Endothelial cell (in vitro differentiated cells): ENCODE results near the gene NELL1. TPM values are rescaled to one million over a fixed set of nuclear protein-coding genes. Genes with fewer than 3 reads are reported as not detected.

Experiments
- DNase-seq: peaks from one replicate; pipeline ENCODE4 v3.0.0; 2021; ENCODE audit warnings: low spot score
- H3K27ac Mint-ChIP-seq: one replicate; pipeline ENCODE4 v1.8.0; 2021; ENCODE audit warnings: mixed read lengths, inconsistent platforms; ENCODE audit not compliant: unreplicated experiment
- H3K27me3 Mint-ChIP-seq: one replicate; pipeline ENCODE4 v1.8.0; 2021; ENCODE audit warnings: mild to moderate bottlenecking, moderate library complexity, mixed read lengths, inconsistent platforms; ENCODE audit not compliant: unreplicated experiment
- H3K36me3 Mint-ChIP-seq: one replicate; pipeline ENCODE4 v1.8.0; 2021; ENCODE audit warnings: mild to moderate bottlenecking, low read depth, mixed read lengths, inconsistent platforms; ENCODE audit not compliant: unreplicated experiment
- H3K4me1 Mint-ChIP-seq: one replicate; pipeline ENCODE4 v1.8.0; 2021; ENCODE audit warnings: mild to moderate bottlenecking, mixed read lengths, inconsistent platforms; ENCODE audit not compliant: unreplicated experiment
- H3K4me3 Mint-ChIP-seq: one replicate; pipeline ENCODE4 v1.8.0; 2021; ENCODE audit warnings: mild to moderate bottlenecking, mixed read lengths, inconsistent platforms; ENCODE audit not compliant: unreplicated experiment
- H3K9me3 Mint-ChIP-seq: one replicate; pipeline ENCODE4 v1.8.0; 2021; ENCODE audit warnings: mixed read lengths, inconsistent platforms; ENCODE audit not compliant: unreplicated experiment
- total RNA-seq: library from RNA; stranded (reverse); fragmentation: NEBNext Ultra II Directional; extraction: Animal tissue kit (Norgen Biotek cat#: 25700); gene quantifications from one replicate; pipeline ENCODE4 v1.2.1, GENCODE V29; 2021; ENCODE audit not compliant: unreplicated experiment
- TF ChIP-seq, protein P1 (sequence below): fragments of 200-600 bp; sonication (generic); IDR thresholded peaks from one replicate; pipeline ENCODE4 v1.5.0; 2021; ENCODE audit warnings: antibody characterized with exemption; ENCODE audit not compliant: unreplicated experiment

Gene NELL1
- total RNA-seq, 1 donor from 2014 or later, result 0.26 TPM

DNA sequence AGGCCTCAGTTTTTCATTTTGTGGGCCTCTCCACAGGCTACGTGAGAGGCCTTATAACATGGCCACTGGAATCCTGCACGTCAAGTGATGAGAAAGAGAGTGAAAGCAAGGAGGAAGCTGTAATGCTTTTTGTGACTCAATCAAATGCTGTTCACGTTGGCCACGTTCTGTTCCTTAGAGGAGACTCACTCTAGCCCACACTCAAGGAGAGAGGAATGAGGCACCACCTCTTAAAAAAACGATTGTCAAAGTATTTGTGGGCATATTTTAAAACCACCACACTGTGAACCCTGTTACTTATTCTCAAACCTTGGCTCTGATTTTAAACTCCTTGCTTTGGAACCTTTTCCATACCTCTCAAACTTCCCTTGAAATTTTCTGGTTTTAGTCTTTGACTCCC is 705.0 kb downstream of the NELL1 start:
- no peak for DNase-seq
- no peaks in the 10 kb centered on the region for H3K36me3 Mint-ChIP-seq
- H3K27ac Mint-ChIP-seq, result no peak overlapping the region

DNA sequence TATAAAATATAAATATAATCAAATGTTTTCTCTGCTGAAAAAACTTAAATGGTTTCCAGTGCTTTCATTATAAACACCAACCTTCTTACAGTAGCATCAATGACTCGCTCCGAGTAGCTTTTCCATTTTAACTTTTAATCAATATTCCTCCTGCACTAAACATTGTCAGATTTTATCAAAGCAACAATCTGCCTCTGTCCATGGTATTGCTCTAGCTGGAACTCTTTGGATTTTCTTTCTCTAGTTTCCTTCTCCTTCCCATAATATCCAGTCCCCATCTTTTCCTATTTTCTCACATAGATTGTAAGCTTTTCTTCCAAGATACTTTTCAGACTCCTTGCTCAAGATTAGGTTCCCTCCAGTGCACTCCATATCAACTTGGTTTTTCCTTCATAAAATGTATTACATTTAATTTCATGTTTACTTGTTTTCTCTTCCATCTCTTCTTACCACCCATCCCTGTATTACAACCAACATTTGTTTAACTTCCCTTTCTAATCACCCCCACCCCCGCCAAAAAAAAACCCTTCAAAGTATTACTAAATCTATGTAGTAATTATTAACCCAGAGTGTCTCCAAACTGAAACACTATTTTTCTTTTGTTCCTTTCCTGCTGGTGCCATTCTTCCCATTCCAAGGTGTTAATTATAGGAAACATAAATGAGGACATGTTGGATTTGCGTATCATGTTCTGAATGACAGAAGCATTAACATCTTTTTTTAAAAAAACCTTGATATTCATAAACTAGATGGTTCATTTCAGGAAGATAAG is 716.5 kb downstream of the NELL1 start:
- TF ChIP-seq, protein P1, sequence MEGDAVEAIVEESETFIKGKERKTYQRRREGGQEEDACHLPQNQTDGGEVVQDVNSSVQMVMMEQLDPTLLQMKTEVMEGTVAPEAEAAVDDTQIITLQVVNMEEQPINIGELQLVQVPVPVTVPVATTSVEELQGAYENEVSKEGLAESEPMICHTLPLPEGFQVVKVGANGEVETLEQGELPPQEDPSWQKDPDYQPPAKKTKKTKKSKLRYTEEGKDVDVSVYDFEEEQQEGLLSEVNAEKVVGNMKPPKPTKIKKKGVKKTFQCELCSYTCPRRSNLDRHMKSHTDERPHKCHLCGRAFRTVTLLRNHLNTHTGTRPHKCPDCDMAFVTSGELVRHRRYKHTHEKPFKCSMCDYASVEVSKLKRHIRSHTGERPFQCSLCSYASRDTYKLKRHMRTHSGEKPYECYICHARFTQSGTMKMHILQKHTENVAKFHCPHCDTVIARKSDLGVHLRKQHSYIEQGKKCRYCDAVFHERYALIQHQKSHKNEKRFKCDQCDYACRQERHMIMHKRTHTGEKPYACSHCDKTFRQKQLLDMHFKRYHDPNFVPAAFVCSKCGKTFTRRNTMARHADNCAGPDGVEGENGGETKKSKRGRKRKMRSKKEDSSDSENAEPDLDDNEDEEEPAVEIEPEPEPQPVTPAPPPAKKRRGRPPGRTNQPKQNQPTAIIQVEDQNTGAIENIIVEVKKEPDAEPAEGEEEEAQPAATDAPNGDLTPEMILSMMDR, result no peak
- H3K4me3 Mint-ChIP-seq, result no peak overlapping the region
- no peak for DNase-seq
- no peaks in the 10 kb centered on the region for H3K9me3 Mint-ChIP-seq
- H3K36me3 Mint-ChIP-seq, result no peaks in the 10 kb centered on the region
- H3K27me3 Mint-ChIP-seq, result no peaks in the 10 kb centered on the region
- no peaks in the 10 kb centered on the region for H3K4me1 Mint-ChIP-seq
- no peak overlapping the region for H3K27ac Mint-ChIP-seq

More for the DNA sequence above, 705.0 kb downstream of the NELL1 start:
- TF ChIP-seq, protein P1, result no peak
- no peaks in the 10 kb centered on the region for H3K9me3 Mint-ChIP-seq
- peaks cover 2% of the 10 kb centered on the region for H3K27me3 Mint-ChIP-seq
- no peaks in the 10 kb centered on the region for H3K4me1 Mint-ChIP-seq
- no peak overlapping the region for H3K4me3 Mint-ChIP-seq

DNA sequence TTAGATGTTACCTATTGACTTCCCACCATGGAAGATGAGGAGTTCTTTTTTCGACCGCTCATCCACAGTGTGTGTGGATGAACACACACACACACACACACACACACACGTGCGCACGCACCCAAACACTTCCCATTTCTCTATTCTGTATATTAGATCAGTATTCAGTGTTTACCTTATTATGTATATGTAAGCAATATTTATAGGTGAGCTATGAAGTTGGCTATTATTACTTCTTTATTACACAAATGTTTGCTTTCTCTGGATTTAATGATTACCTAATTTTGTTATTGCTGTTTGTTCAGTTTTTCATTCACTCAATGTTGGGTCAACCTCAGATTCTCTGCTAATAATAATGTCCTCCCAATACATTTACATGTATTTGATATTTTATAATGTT is 721.0 kb downstream of the NELL1 start:
- no peaks in the 10 kb centered on the region for H3K27me3 Mint-ChIP-seq
- no peaks in the 10 kb centered on the region for H3K4me1 Mint-ChIP-seq
- TF ChIP-seq, protein P1, result no peak
- no peak overlapping the region for H3K4me3 Mint-ChIP-seq
- no peak for DNase-seq
- no peaks in the 10 kb centered on the region for H3K36me3 Mint-ChIP-seq
- no peak overlapping the region for H3K27ac Mint-ChIP-seq
- H3K9me3 Mint-ChIP-seq, result no peaks in the 10 kb centered on the region

DNA sequence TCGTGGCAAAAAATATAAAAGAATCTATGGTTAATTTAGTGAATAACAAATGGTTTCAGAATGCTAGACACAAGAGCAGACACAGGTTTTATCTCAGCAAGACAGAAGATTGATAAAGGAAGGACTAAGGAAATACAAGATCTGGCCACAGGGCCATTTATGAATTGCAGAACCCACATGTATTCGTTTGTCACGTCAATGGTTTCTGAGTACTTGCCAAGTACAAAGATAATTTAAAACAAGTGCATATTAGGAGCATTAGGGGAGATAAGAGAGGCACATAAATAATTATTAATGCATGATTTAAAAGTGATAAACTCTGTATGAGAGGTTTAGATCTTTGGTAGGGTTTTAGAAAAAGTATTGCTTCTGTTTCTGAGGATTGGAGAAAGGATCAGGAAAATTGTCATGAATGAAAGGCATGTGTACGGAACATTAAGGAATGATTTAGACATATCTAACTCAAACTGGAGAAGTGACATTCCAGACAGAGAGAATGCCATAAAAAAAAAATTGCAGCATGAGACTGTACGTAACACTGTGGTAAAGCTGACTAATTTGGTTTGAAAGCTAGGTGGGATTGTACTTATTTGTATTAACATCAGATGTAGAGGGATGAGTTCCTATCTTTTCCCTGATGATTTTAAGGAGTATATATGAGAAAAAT is 727.1 kb downstream of the NELL1 start:
- no peak overlapping the region for H3K4me3 Mint-ChIP-seq
- no peak overlapping the region for H3K27ac Mint-ChIP-seq
- H3K27me3 Mint-ChIP-seq, result no peaks in the 10 kb centered on the region
- H3K36me3 Mint-ChIP-seq, result no peaks in the 10 kb centered on the region
- TF ChIP-seq, protein P1, result no peak
- no peak for DNase-seq
- H3K4me1 Mint-ChIP-seq, result peaks cover 3% of the 10 kb centered on the region
- no peaks in the 10 kb centered on the region for H3K9me3 Mint-ChIP-seq

DNA sequence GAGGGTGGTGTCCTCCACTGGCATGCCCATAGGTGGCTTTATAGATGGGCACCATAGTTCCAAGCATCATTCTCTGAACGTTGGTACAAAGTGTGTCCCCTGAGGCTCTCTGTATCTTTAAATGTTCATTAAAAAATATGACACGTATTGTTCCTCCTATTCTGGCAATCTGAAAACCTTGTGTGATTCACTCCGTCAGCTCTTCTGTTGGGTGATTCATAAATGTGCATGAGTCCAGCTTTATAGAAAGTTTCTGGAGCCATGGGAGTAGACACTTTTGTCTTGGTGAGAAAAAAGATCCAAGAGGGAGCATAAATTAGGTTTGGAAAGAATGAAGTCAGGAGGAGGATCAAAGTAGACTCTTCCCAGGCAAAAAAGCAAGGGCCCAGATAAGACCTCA is 728.8 kb downstream of the NELL1 start:
- Mint-ChIP-seq H3K36me3 (no peaks in the 10 kb centered on the region), H3K27ac (no peak overlapping the region), H3K27me3 (no peaks in the 10 kb centered on the region), H3K4me1 (peaks cover 3% of the 10 kb centered on the region), H3K4me3 (no peak overlapping the region), H3K9me3 (no peaks in the 10 kb centered on the region)
- DNase-seq, result no peak
- TF ChIP-seq, protein P1, result no peak
